GM18505 (cell line): ENCODE results near the gene PITX2.
A peak's percentile ranks its signal among the peaks of the same experiment; 100 is the strongest.

ENCODE experiments used
- ATAC-seq: cut with Tn5 transposase; IDR thresholded peaks from one replicate; pipeline ENCODE4 v1.9.1; 2021; ENCODE audit not compliant: unreplicated experiment
- POLR2A ChIP-seq: IDR thresholded peaks from 4 replicates; pipeline ENCODE4 v1.6.1; 2011; ENCODE audit warnings: borderline replicate concordance; ENCODE audit not compliant: insufficient read depth, insufficient read length; ENCODE audit errors: extremely low read depth

PITX2 gene

GRCh38 chr4:110615353-110616237 is 7.3 kb downstream of the PITX2 start:
- no peak for ATAC-seq
- no peak for TF ChIP-seq POLR2A

- TF ChIP-seq POLR2A = no peak
- no peak for ATAC-seq
Measured at GRCh38 chr4:110614976-110615352, 7.9 kb downstream of the PITX2 start.

- no peak for TF ChIP-seq POLR2A
Measured at GRCh38 chr4:110614173-110614963, 8.5 kb downstream of the PITX2 start.

GRCh38 chr4:110613745-110614144 is 9.1 kb downstream of the PITX2 start:
- no peak for TF ChIP-seq POLR2A
- no peak for ATAC-seq

More at GRCh38 chr4:110614173-110614963, 8.5 kb downstream of the PITX2 start:
- ATAC-seq = no peak

- no peak for TF ChIP-seq POLR2A
- ATAC-seq = no peak
Measured at GRCh38 chr4:110612631-110613269, 10.1 kb downstream of the PITX2 start.

- ATAC-seq = no peak
- TF ChIP-seq POLR2A = no peak
Measured at GRCh38 chr4:110611968-110612447, 10.9 kb downstream of the PITX2 start.

GRCh38 chr4:110610940-110611831 is 11.7 kb downstream of the PITX2 start:
- ATAC-seq = peak; percentile 73
- no peak for TF ChIP-seq POLR2A

- ATAC-seq = peak; percentile 9
- no peak for TF ChIP-seq POLR2A
Measured at GRCh38 chr4:110610620-110610939, 12.3 kb downstream of the PITX2 start.

GRCh38 chr4:110609044-110609750 is 13.7 kb downstream of the PITX2 start:
- no peak for ATAC-seq
- TF ChIP-seq POLR2A = no peak

- no peak for ATAC-seq
- no peak for TF ChIP-seq POLR2A
Measured at GRCh38 chr4:110605077-110605476, 17.8 kb downstream of the PITX2 start.

- TF ChIP-seq POLR2A = no peak
- no peak for ATAC-seq
Measured at GRCh38 chr4:110602061-110602460, 20.8 kb downstream of the PITX2 start.

GRCh38 chr4:110597582-110597981 is 25.3 kb downstream of the PITX2 start:
- TF ChIP-seq POLR2A = no peak
- no peak for ATAC-seq
